ENCODE data around the gene LMAN1. TPM values are rescaled to one million over a fixed set of nuclear protein-coding genes. Genes with fewer than 3 reads are reported as not detected.

The LMAN1 gene
- total and polyA plus RNA-seq, 2 experiments from 2014 or later: 111 to 134 TPM

GRCh38 chr18:59352250-59352855, 6.7 kb downstream of the LMAN1 start:
- Histone ChIP-seq H3K27ac (ENCODE audit: low read depth) (no peak overlapping the region), H3F3A (replicated peaks; ENCODE audit: low read depth) (no peaks in the 10 kb centered on the region), H3K4me2 (no peak overlapping the region), H3K9me2 (ENCODE audit: insufficient read depth) (no peaks in the 10 kb centered on the region), H3K4me3 (no peak overlapping the region), H3K79me2 (replicated peaks; ENCODE audit: insufficient read depth) (peaks cover 23% of the 10 kb centered on the region), H3K27me3 (ENCODE audit: insufficient read depth) (no peaks in the 10 kb centered on the region), H3K36me3 (ENCODE audit: insufficient read depth) (peaks cover 73% of the 10 kb centered on the region), H3K4me1 (ENCODE audit: insufficient read depth) (0 out of 2 replicates have a peak, but pooled peaks cover 5% of the 10 kb centered on the region), H2AFZ (no peak overlapping the region), H4K20me1 (replicated peaks; ENCODE audit: insufficient read depth) (peaks cover 23% of the 10 kb centered on the region)
- H3K4me3 Mint-ChIP-seq: no peak overlapping the region
- no peaks in the 10 kb centered on the region for H3K27me3 Mint-ChIP-seq (ENCODE audit: insufficient read depth, low read depth, poor library complexity)
- no peak for ATAC-seq
- H3K4me1 Mint-ChIP-seq: peaks cover 3% of the 10 kb centered on the region; the same call in 2 of the 3 replicates
- peaks cover 62% of the 10 kb centered on the region for H3K36me3 Mint-ChIP-seq (ENCODE audit: low read depth)
- no peak overlapping the region for H3K27ac Mint-ChIP-seq
- H3K9me3 Mint-ChIP-seq: no peaks in the 10 kb centered on the region
- TF ChIP-seq REST (IDR thresholded peaks at IDR 0.05; ENCODE audit: unreplicated experiment): no peak
- TF ChIP-seq, protein P1, sequence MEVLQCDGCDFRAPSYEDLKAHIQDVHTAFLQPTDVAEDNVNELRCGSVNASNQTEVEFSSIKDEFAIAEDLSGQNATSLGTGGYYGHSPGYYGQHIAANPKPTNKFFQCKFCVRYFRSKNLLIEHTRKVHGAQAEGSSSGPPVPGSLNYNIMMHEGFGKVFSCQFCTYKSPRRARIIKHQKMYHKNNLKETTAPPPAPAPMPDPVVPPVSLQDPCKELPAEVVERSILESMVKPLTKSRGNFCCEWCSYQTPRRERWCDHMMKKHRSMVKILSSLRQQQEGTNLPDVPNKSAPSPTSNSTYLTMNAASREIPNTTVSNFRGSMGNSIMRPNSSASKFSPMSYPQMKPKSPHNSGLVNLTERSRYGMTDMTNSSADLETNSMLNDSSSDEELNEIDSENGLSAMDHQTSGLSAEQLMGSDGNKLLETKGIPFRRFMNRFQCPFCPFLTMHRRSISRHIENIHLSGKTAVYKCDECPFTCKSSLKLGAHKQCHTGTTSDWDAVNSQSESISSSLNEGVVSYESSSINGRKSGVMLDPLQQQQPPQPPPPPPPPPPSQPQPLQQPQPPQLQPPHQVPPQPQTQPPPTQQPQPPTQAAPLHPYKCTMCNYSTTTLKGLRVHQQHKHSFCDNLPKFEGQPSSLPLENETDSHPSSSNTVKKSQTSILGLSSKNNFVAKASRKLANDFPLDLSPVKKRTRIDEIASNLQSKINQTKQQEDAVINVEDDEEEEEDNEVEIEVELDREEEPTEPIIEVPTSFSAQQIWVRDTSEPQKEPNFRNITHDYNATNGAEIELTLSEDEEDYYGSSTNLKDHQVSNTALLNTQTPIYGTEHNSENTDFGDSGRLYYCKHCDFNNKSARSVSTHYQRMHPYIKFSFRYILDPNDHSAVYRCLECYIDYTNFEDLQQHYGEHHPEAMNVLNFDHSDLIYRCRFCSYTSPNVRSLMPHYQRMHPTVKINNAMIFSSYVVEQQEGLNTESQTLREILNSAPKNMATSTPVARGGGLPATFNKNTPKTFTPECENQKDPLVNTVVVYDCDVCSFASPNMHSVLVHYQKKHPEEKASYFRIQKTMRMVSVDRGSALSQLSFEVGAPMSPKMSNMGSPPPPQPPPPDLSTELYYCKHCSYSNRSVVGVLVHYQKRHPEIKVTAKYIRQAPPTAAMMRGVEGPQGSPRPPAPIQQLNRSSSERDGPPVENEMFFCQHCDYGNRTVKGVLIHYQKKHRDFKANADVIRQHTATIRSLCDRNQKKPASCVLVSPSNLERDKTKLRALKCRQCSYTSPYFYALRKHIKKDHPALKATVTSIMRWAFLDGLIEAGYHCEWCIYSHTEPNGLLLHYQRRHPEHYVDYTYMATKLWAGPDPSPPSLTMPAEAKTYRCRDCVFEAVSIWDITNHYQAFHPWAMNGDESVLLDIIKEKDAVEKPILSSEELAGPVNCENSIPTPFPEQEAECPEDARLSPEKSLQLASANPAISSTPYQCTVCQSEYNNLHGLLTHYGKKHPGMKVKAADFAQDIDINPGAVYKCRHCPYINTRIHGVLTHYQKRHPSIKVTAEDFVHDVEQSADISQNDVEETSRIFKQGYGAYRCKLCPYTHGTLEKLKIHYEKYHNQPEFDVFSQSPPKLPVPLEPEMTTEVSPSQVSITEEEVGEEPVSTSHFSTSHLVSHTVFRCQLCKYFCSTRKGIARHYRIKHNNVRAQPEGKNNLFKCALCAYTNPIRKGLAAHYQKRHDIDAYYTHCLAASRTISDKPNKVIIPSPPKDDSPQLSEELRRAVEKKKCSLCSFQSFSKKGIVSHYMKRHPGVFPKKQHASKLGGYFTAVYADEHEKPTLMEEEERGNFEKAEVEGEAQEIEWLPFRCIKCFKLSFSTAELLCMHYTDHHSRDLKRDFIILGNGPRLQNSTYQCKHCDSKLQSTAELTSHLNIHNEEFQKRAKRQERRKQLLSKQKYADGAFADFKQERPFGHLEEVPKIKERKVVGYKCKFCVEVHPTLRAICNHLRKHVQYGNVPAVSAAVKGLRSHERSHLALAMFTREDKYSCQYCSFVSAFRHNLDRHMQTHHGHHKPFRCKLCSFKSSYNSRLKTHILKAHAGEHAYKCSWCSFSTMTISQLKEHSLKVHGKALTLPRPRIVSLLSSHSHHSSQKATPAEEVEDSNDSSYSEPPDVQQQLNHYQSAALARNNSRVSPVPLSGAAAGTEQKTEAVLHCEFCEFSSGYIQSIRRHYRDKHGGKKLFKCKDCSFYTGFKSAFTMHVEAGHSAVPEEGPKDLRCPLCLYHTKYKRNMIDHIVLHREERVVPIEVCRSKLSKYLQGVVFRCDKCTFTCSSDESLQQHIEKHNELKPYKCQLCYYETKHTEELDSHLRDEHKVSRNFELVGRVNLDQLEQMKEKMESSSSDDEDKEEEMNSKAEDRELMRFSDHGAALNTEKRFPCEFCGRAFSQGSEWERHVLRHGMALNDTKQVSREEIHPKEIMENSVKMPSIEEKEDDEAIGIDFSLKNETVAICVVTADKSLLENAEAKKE (CRISPR knock-in tag; IDR thresholded peaks at IDR 0.05): no peak
- TF ChIP-seq EZH2phosphoT487 (IDR thresholded peaks at IDR 0.05; ENCODE audit: unreplicated experiment): no peak
- TF ChIP-seq, protein P2, sequence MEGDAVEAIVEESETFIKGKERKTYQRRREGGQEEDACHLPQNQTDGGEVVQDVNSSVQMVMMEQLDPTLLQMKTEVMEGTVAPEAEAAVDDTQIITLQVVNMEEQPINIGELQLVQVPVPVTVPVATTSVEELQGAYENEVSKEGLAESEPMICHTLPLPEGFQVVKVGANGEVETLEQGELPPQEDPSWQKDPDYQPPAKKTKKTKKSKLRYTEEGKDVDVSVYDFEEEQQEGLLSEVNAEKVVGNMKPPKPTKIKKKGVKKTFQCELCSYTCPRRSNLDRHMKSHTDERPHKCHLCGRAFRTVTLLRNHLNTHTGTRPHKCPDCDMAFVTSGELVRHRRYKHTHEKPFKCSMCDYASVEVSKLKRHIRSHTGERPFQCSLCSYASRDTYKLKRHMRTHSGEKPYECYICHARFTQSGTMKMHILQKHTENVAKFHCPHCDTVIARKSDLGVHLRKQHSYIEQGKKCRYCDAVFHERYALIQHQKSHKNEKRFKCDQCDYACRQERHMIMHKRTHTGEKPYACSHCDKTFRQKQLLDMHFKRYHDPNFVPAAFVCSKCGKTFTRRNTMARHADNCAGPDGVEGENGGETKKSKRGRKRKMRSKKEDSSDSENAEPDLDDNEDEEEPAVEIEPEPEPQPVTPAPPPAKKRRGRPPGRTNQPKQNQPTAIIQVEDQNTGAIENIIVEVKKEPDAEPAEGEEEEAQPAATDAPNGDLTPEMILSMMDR (conservative IDR thresholded peaks at IDR 0.05; ENCODE audit: low read depth in 2 of 2): no peak
- TF ChIP-seq ZNF114 (CRISPR knock-in tag; IDR thresholded peaks at IDR 0.05): no peak
- no peak for DNase-seq (ENCODE audit: low spot score)
